GM12878 (cell line): Measurements from ENCODE around the gene LPIN1. TPM values are rescaled to one million over a fixed set of nuclear protein-coding genes. Genes with fewer than 3 reads are reported as not detected.

Experiments used
- BRCA1 ChIP-seq: IDR thresholded peaks from 2 replicates; pipeline ENCODE4 v1.6.1; 2011; ENCODE audit warnings: low read depth, low read length, improper control_type of control experiment
- CBX3 ChIP-seq: fragments of 200-600 bp; sonication (generic); IDR thresholded peaks from 2 replicates; pipeline ENCODE4 v1.6.1; 2016; ENCODE audit warnings: low read depth, borderline replicate concordance
- CREM ChIP-seq: IDR thresholded peaks from 2 replicates; pipeline ENCODE4 v1.6.1; 2014; ENCODE audit warnings: antibody characterized with exemption, low read depth
- HDGF ChIP-seq: fragments of 450-650 bp; IDR thresholded peaks from 2 replicates; pipeline ENCODE4 v1.6.1; 2016; ENCODE audit warnings: antibody characterized with exemption
- MEF2B ChIP-seq: fragments of 450-650 bp; IDR thresholded peaks from 2 replicates; pipeline ENCODE4 v1.6.1; 2018; ENCODE audit warnings: mild to moderate bottlenecking, moderate library complexity; ENCODE audit not compliant: partially characterized antibody, poor library complexity, severe bottlenecking
- NRF1 ChIP-seq: conservative IDR thresholded peaks from 2 replicates; pipeline ENCODE4 v1.6.1; 2011; ENCODE audit warnings: mild to moderate bottlenecking, low read depth, low read length, improper control_type of control experiment
- RBBP5 ChIP-seq: fragments of 200-600 bp; sonication (generic); conservative IDR thresholded peaks from 2 replicates; pipeline ENCODE4 v1.6.1; 2016
- SIX5 ChIP-seq: IDR thresholded peaks from 2 replicates; pipeline ENCODE4 v1.6.1; 2011; ENCODE audit warnings: mild to moderate bottlenecking, low read depth, low read length, moderate library complexity; ENCODE audit not compliant: severe bottlenecking
- TAF1 ChIP-seq: IDR thresholded peaks from 2 replicates; pipeline ENCODE4 v1.6.1; 2011; ENCODE audit warnings: mild to moderate bottlenecking, low read depth, low read length, borderline replicate concordance
- ZNF24 ChIP-seq: fragments of 450-650 bp; IDR thresholded peaks from 2 replicates; pipeline ENCODE4 v1.6.1; 2017; ENCODE audit warnings: antibody characterized with exemption, mild to moderate bottlenecking
- polyA plus RNA-seq, 11 experiments: library from polyadenylated mRNA; depleted of rRNA in 4 of 11; unstranded in 6 of 11; stranded (reverse) in 5 of 11; fragments of >200 nt; fragmentation: Nextera tagmentation in 4 of 11; fragmentation: Illumina TruSeq in 1 of 11; extraction: Ambion mirVana in 4 of 11; extraction: Trizol in 1 of 11; gene quantifications; 1 replicate in 1 of 11; 2 replicates in 10 of 11; pipeline versions ENCODE4 v1.2.1 to v1.2.3, GENCODE V29; 2011 to 2016; ENCODE audit warnings: inconsistent platforms in 2 of 11, missing spikeins in 2 of 11, low read depth in 1 of 11
- total RNA-seq, 4 experiments: library from RNA; depleted of rRNA in 3 of 4; stranded (reverse); fragments of >200 nt in 3 of 4; fragmentation: Illumina TruSeq in 1 of 4; extraction: Trizol in 1 of 4; gene quantifications; 2 replicates each; pipeline versions ENCODE4 v1.2.1 to v1.2.3, GENCODE V29; 2013 to 2021
- TF ChIP-seq, protein P1 (sequence below): IDR thresholded peaks from 2 replicates; pipeline ENCODE4 v1.6.1; 2011; ENCODE audit warnings: borderline replicate concordance, low read depth, mild to moderate bottlenecking, moderate library complexity, mixed read lengths, low read length; ENCODE audit not compliant: insufficient read depth; ENCODE audit errors: extremely low read length
- TF ChIP-seq, protein P2 (sequence below): fragments of 450-650 bp; IDR thresholded peaks from 2 replicates; pipeline ENCODE4 v1.6.1; 2017; ENCODE audit warnings: antibody characterized with exemption, mild to moderate bottlenecking, moderate library complexity
- TF ChIP-seq, protein P3 (sequence below): fragments of 450-650 bp; IDR thresholded peaks from 2 replicates; pipeline ENCODE4 v1.6.1; 2016; ENCODE audit warnings: mild to moderate bottlenecking, moderate library complexity, borderline replicate concordance
- TF ChIP-seq, protein P4 (sequence below): fragments of 150-350 bp; IDR thresholded peaks from 2 replicates; pipeline ENCODE4 v1.6.1; 2014; ENCODE audit warnings: mild to moderate bottlenecking, low read depth, low read length
- TF ChIP-seq, protein P5 (sequence below): fragments of 450-650 bp; IDR thresholded peaks from 2 replicates; pipeline ENCODE4 v1.6.1; 2017; ENCODE audit warnings: mild to moderate bottlenecking, low read depth, inconsistent platforms; ENCODE audit not compliant: poor library complexity, severe bottlenecking

The LPIN1 gene
- total and polyA plus RNA-seq, 10 of the 15 experiments (the other 5 are each of a cell fraction or from before 2014, with no cell fraction given): 18.8 to 82.5 (median 50.3) TPM

DNA sequence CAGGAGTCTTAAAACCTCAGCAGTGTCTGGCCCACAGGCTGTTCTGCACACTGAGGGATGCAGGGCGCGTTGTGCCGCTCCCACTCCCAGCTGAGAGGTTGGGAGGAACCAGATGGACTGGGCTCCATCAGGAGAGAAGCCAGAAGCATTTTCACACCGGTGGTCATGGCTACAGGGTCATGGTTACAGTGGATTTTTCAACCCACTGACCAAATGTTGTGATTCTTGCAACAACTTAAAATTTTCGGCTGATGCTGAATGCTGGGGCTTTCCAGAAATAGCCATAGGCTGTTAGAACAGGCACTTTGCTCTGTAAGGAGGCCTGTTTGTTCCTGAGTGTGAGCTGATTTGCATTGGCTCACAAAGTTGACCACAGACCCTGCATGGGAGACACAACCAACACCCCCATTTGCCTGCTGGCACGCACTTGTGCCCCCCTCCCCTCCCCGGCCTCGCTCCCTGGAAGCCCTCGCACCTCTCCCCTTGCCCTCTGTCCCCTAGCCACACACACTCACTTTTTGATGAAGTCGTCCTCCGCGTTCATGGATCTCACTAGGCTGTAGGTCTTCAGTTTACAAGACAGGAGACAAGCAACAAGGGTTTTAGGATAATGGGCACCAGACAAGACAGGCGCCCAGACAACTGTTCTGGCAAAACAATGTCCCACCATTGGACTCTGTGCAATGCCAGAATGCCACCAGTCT is 3.4 kb downstream of the LPIN1 start (continued):
- TF ChIP-seq, protein P1, sequence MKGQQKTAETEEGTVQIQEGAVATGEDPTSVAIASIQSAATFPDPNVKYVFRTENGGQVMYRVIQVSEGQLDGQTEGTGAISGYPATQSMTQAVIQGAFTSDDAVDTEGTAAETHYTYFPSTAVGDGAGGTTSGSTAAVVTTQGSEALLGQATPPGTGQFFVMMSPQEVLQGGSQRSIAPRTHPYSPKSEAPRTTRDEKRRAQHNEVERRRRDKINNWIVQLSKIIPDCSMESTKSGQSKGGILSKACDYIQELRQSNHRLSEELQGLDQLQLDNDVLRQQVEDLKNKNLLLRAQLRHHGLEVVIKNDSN: no peak
- 0 out of 2 replicates have a peak, but pooled peaks have one; percentile 9 for TF ChIP-seq ZNF24
- no peak for TF ChIP-seq NRF1
- TF ChIP-seq CREM: peak; percentile 49; the same call in 1 of the 2 replicates
- TF ChIP-seq, protein P2, sequence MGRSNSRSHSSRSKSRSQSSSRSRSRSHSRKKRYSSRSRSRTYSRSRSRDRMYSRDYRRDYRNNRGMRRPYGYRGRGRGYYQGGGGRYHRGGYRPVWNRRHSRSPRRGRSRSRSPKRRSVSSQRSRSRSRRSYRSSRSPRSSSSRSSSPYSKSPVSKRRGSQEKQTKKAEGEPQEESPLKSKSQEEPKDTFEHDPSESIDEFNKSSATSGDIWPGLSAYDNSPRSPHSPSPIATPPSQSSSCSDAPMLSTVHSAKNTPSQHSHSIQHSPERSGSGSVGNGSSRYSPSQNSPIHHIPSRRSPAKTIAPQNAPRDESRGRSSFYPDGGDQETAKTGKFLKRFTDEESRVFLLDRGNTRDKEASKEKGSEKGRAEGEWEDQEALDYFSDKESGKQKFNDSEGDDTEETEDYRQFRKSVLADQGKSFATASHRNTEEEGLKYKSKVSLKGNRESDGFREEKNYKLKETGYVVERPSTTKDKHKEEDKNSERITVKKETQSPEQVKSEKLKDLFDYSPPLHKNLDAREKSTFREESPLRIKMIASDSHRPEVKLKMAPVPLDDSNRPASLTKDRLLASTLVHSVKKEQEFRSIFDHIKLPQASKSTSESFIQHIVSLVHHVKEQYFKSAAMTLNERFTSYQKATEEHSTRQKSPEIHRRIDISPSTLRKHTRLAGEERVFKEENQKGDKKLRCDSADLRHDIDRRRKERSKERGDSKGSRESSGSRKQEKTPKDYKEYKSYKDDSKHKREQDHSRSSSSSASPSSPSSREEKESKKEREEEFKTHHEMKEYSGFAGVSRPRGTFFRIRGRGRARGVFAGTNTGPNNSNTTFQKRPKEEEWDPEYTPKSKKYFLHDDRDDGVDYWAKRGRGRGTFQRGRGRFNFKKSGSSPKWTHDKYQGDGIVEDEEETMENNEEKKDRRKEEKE: no peak
- no peak for TF ChIP-seq BRCA1
- TF ChIP-seq, protein P3, sequence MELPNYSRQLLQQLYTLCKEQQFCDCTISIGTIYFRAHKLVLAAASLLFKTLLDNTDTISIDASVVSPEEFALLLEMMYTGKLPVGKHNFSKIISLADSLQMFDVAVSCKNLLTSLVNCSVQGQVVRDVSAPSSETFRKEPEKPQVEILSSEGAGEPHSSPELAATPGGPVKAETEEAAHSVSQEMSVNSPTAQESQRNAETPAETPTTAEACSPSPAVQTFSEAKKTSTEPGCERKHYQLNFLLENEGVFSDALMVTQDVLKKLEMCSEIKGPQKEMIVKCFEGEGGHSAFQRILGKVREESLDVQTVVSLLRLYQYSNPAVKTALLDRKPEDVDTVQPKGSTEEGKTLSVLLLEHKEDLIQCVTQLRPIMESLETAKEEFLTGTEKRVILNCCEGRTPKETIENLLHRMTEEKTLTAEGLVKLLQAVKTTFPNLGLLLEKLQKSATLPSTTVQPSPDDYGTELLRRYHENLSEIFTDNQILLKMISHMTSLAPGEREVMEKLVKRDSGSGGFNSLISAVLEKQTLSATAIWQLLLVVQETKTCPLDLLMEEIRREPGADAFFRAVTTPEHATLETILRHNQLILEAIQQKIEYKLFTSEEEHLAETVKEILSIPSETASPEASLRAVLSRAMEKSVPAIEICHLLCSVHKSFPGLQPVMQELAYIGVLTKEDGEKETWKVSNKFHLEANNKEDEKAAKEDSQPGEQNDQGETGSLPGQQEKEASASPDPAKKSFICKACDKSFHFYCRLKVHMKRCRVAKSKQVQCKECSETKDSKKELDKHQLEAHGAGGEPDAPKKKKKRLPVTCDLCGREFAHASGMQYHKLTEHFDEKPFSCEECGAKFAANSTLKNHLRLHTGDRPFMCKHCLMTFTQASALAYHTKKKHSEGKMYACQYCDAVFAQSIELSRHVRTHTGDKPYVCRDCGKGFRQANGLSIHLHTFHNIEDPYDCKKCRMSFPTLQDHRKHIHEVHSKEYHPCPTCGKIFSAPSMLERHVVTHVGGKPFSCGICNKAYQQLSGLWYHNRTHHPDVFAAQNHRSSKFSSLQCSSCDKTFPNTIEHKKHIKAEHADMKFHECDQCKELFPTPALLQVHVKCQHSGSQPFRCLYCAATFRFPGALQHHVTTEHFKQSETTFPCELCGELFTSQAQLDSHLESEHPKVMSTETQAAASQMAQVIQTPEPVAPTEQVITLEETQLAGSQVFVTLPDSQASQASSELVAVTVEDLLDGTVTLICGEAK: no peak
- TF ChIP-seq TAF1: no peak
- peak; percentile 43 for TF ChIP-seq MEF2B
- peak; percentile 91; the same call in 1 of the 2 replicates for TF ChIP-seq HDGF
- TF ChIP-seq, protein P4, sequence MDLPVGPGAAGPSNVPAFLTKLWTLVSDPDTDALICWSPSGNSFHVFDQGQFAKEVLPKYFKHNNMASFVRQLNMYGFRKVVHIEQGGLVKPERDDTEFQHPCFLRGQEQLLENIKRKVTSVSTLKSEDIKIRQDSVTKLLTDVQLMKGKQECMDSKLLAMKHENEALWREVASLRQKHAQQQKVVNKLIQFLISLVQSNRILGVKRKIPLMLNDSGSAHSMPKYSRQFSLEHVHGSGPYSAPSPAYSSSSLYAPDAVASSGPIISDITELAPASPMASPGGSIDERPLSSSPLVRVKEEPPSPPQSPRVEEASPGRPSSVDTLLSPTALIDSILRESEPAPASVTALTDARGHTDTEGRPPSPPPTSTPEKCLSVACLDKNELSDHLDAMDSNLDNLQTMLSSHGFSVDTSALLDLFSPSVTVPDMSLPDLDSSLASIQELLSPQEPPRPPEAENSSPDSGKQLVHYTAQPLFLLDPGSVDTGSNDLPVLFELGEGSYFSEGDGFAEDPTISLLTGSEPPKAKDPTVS: no peak
- TF ChIP-seq SIX5: no peak
- TF ChIP-seq, protein P5, sequence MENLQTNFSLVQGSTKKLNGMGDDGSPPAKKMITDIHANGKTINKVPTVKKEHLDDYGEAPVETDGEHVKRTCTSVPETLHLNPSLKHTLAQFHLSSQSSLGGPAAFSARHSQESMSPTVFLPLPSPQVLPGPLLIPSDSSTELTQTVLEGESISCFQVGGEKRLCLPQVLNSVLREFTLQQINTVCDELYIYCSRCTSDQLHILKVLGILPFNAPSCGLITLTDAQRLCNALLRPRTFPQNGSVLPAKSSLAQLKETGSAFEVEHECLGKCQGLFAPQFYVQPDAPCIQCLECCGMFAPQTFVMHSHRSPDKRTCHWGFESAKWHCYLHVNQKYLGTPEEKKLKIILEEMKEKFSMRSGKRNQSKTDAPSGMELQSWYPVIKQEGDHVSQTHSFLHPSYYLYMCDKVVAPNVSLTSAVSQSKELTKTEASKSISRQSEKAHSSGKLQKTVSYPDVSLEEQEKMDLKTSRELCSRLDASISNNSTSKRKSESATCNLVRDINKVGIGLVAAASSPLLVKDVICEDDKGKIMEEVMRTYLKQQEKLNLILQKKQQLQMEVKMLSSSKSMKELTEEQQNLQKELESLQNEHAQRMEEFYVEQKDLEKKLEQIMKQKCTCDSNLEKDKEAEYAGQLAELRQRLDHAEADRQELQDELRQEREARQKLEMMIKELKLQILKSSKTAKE: no peak
- TF ChIP-seq RBBP5: no peak
- no peak for TF ChIP-seq CBX3
